Ureter (tissue), 1 donor: Measurements from ENCODE around the gene TFDP1. TPM values are rescaled to one million over a fixed set of nuclear protein-coding genes. Genes with fewer than 3 reads are reported as not detected.
A peak's percentile ranks its signal among the peaks of the same experiment; 100 is the strongest.

Source experiments
- DNase-seq: peaks from one replicate; pipeline ENCODE4 v3.0.0-alpha.2; 2020; ENCODE audit warnings: low spot score
- total RNA-seq: library from RNA; stranded (reverse); gene quantifications from one replicate; pipeline ENCODE4 v1.2.4, GENCODE V29; 2023
- donor health status: DM: yes; HTN: yes; CAD: no.

Gene TFDP1, protein sequence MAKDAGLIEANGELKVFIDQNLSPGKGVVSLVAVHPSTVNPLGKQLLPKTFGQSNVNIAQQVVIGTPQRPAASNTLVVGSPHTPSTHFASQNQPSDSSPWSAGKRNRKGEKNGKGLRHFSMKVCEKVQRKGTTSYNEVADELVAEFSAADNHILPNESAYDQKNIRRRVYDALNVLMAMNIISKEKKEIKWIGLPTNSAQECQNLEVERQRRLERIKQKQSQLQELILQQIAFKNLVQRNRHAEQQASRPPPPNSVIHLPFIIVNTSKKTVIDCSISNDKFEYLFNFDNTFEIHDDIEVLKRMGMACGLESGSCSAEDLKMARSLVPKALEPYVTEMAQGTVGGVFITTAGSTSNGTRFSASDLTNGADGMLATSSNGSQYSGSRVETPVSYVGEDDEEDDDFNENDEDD
- total RNA-seq = 54.9 TPM

DNA sequence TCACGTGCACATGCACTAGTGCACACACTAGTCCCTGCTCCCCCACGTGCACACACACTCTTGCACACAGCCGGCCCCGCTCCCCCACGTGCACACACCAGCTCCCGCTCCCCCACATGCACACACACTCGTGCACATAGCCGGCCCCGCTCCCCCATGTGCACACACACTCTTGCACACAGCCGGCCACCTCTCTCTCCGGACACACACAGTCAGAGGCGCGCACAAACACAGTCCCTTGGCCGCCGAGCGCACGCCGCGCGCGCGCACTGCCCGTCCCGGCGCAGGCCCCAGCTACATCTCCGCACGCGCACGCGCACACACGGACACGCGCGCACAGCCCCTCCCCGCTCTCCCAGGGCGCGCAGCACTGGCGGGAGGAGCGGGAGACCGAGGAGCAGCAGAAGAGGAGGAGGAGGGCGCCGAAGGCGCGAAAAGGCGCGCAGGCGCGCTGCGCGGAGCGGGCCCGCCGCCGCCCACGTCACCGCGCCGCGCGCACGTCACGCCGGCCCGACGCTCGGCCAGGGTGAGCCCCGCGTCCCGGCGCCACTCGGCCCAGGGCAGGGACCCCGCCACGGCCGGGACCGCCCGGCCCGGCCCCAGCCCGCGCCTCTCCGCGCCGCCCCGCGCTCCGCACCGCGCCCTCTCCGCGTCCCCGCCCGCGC lies at the start of gene TFDP1:
Gene TFDP1, plus strand, starts transcription at position 549 of the 665 bp plus-strand sequence. CDS start 1,085 bp downstream, outside the sequence.
- peak; percentile 66 for DNase-seq

DNA sequence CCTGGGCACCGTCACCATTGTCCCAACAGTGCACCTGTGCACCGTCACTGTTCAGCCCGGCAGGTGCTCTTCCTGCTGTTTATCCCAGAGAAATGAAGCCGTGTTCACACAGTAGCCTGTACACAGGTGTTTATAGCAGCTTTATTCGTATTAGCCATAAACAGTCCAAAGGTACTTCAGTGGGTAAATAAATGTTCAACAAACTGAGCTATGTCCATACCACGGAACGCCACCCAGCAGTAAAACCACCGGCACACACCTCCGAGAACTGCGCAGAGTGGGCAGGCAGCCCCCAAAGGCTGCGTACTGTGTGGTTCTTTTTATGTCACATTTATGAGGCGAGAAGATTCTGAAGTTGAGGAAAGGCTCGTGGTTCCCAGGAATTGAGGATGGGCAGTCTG lies 49.2 kb upstream of the TFDP1 start:
- DNase-seq = no peak

- no peak for DNase-seq
These were observed 48.0 kb upstream of the TFDP1 start for GRCh38 chr13:113536461-113537110.

DNA sequence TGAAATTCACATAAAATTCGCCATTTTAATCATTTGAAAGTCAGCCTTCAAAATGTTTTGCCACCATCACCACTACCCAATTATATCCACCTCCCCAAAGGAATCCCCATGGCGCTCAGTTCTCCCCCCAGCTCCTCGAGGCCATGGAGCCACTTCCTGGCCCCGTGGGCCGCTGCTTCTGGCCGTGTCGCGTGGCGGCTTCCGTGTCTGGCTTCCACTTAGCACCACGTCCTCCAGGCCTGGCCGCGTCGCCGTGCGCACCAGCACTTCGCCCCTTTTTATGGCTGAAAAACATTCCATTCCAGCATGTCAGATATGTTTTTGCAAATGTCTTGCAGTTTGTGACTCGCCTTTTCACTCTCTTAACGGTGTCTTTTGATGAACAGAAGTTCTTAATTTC lies 47.3 kb upstream of the TFDP1 start:
- DNase-seq = no peak

GRCh38 chr13:113537909-113538688 lies 46.5 kb upstream of the TFDP1 start:
- DNase-seq = no peak

DNA sequence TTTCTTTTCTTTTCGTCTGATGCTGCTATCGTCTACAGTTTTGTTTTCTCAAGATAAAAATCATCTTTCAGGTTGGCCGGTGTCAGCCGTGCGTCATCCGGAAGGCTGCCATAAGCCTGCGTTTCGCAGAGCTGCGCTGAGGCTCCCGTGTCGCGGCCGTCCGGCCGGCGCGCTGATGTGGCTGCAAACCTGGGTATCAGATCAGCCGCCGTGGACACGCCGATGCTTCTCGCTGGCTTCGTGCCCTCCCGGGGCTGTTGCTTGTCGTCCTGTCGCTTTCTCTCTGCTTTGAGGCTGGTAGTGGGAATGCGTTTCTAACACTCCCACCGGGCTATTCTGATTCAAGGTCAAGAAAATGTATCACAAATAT lies 45.9 kb upstream of the TFDP1 start:
- DNase-seq = no peak

DNA sequence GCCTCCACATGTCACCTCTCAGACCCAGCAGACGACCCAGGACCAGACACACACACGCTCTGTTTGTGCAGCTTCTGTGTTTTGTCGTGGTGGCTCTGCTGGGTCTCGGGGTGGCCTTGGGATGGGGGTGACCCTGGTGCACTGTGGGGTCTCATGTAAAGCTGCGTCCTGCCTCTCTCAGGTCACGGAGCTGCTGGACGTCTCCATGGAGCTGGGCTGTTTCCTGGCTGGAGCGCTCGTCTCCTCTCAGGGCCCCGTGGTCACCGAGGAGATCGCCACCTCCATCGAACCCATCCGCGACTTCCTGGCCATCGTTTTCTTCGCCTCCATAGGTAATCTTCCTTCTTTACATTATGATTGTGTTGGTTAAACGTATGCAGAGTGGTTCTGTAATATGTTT lies 45.4 kb upstream of the TFDP1 start:
- no peak for DNase-seq

DNA sequence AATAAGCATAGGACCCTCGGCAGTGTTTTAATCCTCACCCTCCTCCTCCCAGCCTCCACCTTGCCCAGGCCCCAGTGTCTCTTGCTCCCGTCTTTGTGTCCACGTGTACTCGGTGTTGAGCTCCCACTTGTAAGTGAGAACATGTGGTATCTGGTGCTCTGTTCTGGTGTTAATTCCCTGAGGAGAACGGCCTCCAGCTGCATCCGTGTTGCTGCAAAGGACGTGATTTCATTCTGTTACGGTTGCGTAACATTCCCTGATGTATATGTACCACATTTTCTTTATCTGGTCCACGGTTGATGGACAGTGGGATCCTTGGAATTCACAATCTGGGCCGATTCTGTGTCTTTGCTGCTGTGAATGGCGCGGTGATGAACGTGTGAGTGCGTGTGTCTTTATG lies 44.7 kb upstream of the TFDP1 start:
- DNase-seq = no peak

- DNase-seq = no peak
These were observed 44.0 kb upstream of the TFDP1 start for GRCh38 chr13:113540523-113540922.

- no peak for DNase-seq
These were observed 41.7 kb upstream of the TFDP1 start for GRCh38 chr13:113542751-113543424.

DNA sequence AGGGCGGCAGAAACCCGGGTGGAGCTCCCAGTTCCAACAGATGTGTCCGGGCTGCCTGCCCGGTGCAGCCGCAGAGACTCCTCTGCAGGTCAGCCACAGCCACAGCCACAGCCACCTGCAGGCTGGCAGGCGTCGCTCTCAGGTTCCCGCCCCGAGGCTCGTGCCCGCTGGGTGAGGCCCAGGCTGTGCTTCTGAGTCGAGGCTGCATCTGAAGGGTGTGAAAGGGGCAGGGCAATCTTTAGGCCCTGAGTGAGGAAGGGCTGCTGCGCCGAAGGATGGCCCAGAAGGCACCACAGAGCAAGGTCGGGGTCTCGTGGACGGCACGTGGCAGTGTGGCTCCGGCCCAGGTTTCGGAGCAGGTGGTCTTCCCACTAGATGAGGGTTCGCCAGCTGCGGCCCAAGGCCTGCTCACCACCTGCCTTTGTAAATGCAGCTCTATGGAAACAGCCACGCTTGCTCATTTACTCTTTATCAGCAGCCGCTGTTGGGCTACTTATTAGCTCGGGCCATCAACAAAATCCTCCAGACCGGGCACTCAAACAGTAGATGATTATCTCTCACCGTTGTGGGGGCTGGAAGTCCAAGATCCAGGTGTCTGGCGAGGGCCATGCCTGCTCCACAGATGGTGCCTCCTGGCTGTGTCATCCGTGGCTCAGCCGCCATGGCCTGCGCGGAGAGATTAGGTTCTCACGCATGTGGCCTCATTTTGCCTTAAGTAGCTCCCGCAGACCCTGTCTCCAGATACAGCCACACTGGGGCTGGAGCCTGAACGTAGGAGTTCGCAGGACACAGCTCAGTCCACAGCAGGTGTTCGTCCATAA lies 40.3 kb upstream of the TFDP1 start:
- no peak for DNase-seq

DNA sequence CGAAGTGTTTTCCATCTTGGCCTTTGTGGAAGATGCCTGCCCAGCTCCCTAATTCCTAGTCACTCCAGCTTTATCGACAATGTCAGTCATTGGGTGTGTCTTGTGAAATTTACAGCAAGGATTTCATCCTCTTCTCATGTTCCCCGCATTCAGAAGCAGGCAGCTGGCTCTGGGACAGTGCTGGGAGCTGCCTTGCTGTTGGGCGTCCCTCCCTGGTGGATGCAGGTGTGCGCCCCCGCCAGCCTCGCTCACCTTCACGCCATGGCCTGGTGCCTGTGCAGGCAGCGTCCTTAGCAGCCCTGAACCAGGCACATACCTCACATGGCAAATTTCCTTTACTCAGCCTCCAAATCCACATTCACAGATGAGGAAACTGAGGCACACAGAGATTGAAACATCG lies 39.7 kb upstream of the TFDP1 start:
- no peak for DNase-seq

DNA sequence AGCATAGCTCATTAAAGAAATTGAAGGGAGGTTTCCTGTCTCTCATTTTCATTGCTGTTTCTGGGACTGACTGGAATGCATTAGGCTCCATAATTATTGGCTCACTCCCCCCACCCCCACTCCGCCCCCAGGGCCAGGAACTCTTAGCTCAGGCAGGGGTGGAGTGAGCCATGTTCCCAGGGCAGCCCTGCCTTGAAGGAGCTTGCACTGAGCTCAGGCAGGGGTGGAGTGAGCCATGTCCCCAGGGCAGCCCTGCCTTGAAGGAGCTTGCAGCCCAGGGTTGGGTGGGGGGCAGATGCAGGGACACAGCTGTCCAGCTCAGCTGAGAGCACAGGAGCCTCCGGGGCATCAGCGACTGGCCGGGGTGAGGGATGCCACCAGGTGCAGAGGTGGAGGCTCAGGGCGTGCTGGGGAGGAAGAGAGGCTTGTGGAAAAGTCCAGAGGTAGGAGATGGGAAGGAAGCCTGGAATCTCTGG lies 39.1 kb upstream of the TFDP1 start:
- no peak for DNase-seq

GRCh38 chr13:113545931-113546516 lies 38.5 kb upstream of the TFDP1 start:
- DNase-seq = peak; percentile 42

- DNase-seq = peak; percentile 45
These were observed 37.8 kb upstream of the TFDP1 start for GRCh38 chr13:113546571-113547237.

DNA sequence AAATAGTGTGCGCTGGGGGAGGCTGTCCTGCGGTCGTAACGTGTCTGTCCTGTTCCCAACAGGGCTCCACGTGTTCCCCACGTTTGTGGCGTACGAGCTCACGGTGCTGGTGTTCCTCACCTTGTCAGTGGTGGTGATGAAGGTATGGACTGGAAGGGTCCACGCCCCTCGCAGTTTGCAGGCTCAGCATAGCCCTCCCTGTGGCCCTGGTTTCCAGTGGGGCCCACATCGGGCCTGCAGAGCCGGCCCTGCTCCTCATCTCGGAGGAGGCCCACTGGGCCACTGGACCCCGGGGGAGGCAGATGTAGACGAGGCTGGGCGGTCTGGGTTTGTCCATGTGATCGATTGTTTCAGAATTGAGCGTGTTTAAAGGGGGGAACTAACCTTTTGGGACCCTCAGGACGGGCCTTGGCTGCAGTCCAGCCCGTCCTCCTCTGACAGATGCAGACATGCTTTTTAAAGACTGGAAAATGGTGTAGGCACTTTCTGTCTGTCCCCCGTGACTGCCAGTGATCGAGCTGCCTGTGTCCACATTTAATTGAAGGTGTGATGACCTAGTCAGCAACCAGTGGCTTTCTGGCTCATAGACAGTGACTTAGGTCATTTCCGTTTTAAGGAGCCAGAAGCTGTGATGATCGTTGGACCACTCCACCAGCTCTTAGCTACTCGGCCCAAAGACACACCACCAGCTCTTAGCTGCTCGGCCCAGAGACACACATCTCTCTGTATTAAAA lies 37.1 kb upstream of the TFDP1 start:
- peak; percentile 42 for DNase-seq

GRCh38 chr13:113548171-113548641 lies 36.3 kb upstream of the TFDP1 start:
- peak; percentile 40 for DNase-seq

DNA sequence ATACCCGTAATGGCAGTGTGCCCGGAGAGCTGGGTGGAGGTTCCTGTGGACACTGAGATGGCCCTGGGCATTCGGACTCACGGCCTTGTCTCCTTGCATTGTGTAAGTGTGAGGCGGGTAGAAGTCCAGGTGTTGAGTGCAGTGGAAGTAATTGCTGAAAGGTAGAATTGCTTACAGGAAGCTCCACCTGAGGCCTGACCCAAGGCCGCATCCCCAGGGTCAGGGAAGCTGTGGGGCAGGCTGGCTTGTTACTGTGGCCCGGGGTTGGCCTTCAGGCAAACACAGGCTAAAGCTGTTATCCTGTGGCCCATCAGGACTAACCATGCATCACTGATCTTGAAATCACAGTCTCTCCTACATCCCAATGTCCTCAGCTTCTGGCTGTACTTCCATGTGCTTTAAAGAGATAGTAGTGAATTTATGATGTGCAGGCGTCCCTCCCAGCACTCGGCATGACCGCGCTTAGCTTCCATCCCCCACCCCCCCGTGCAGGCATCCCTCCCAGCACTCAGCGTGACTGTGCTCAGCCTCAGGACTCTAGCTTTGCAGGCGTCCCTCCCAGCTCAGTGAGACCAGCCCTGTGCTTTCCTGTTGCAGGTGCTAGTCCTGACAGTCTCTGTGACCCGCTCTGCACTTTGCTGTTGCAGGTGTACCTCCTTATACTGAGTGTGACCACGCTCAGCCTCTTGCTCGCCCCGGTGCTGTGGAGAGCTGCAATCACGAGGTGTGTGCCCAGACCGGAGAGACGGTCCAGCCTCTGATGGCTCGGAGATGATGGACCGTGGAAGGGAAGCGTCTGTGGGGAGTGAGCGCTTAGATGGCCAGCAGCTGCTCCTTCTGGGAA lies 35.6 kb upstream of the TFDP1 start:
- DNase-seq = peak; percentile 34
